NCI-H2107 (cell line): Measurements from ENCODE around the gene CENPQ.

ENCODE experiments used
- DNase-seq: peaks from one replicate; lab custom pipeline; 2025; lab: John Stamatoyannopoulos, UW

CENPQ gene

GRCh38 chr6:49506569-49507111 is 43.5 kb downstream of the CENPQ start:
- DNase-seq = no peak

- no peak for DNase-seq
These were observed 46.2 kb downstream of the CENPQ start for GRCh38 chr6:49509342-49509741.

GRCh38 chr6:49513153-49513989 is 50.2 kb downstream of the CENPQ start:
- DNase-seq = no peak

- DNase-seq = no peak
These were observed 51.7 kb downstream of the CENPQ start for GRCh38 chr6:49514571-49515484.

- DNase-seq = no peak
These were observed 52.4 kb downstream of the CENPQ start for GRCh38 chr6:49515485-49516146.

- DNase-seq = no peak
These were observed 53.0 kb downstream of the CENPQ start for GRCh38 chr6:49516147-49516505.

GRCh38 chr6:49517919-49518318 is 54.7 kb downstream of the CENPQ start:
- DNase-seq = no peak

- no peak for DNase-seq
These were observed 56.5 kb downstream of the CENPQ start for GRCh38 chr6:49519660-49520059.

GRCh38 chr6:49522710-49523593 is 59.8 kb downstream of the CENPQ start:
- no peak for DNase-seq

- no peak for DNase-seq
These were observed 60.7 kb downstream of the CENPQ start for GRCh38 chr6:49523901-49524300.

GRCh38 chr6:49524541-49524940 is 61.4 kb downstream of the CENPQ start:
- no peak for DNase-seq

- no peak for DNase-seq
These were observed 63.4 kb downstream of the CENPQ start for GRCh38 chr6:49526598-49526997.

GRCh38 chr6:49527320-49527719 is 64.2 kb downstream of the CENPQ start:
- DNase-seq = no peak

- DNase-seq = no peak
These were observed 65.4 kb downstream of the CENPQ start for GRCh38 chr6:49528571-49528970.

GRCh38 chr6:49530141-49530776 is 67.1 kb downstream of the CENPQ start:
- DNase-seq = no peak

GRCh38 chr6:49531774-49532569 is 68.8 kb downstream of the CENPQ start:
- peak; percentile 10 for DNase-seq

GRCh38 chr6:49535795-49536194 is 72.6 kb downstream of the CENPQ start:
- no peak for DNase-seq

- no peak for DNase-seq
These were observed 75.9 kb downstream of the CENPQ start for GRCh38 chr6:49539102-49539501.

- no peak for DNase-seq
These were observed 77.4 kb downstream of the CENPQ start for GRCh38 chr6:49540614-49541013.

GRCh38 chr6:49541210-49541724 is 78.1 kb downstream of the CENPQ start:
- no peak for DNase-seq
